NCI-H2196 treated with DMSO at 0.1 percent for 48 hours (cell line): ENCODE results near the gene CTSO.

Experiments
- DNase-seq: peaks from one replicate; lab custom pipeline; 2025; ENCODE audit not compliant: unreplicated experiment; lab: John Stamatoyannopoulos, UW

CTSO gene, protein sequence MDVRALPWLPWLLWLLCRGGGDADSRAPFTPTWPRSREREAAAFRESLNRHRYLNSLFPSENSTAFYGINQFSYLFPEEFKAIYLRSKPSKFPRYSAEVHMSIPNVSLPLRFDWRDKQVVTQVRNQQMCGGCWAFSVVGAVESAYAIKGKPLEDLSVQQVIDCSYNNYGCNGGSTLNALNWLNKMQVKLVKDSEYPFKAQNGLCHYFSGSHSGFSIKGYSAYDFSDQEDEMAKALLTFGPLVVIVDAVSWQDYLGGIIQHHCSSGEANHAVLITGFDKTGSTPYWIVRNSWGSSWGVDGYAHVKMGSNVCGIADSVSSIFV

GRCh38 chr4:155953151-155954117 lies at the start of gene CTSO:
Gene CTSO (minus strand): TSS chr4:155953866. CDS start chr4:155953847, 19 bp downstream.
- peak; percentile 32 for DNase-seq

- DNase-seq, result no peak
Measured at GRCh38 chr4:156000491-156000890, 46.8 kb upstream of the CTSO start.

DNA sequence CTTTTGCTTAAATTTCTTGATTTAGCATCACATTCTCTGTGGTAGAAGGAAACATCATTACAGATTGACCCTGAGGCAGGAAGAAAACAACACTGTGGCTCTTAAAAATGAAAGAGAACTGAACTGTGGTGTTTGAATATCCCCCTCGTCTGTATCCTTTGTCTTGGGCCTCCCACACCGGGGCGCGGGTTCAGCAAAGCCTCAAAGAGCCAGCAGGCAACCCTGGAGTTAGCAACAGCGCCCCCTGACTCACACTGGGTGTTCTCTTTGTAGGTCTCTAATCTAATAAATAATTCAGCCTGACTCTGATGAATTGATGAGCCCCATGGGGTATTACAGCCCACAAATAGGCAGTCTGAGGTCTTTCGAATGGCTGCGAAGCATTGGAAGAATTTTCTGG lies 46.1 kb upstream of the CTSO start:
- no peak for DNase-seq

GRCh38 chr4:155995069-155995468 lies 41.4 kb upstream of the CTSO start:
- no peak for DNase-seq

- DNase-seq, result no peak
Measured at GRCh38 chr4:155984106-155984797, 30.6 kb upstream of the CTSO start.

GRCh38 chr4:155982736-155983385 lies 29.2 kb upstream of the CTSO start:
- no peak for DNase-seq

- DNase-seq, result no peak
Measured at GRCh38 chr4:155978810-155979209, 25.1 kb upstream of the CTSO start.

- DNase-seq, result no peak
Measured at GRCh38 chr4:155975511-155975910, 21.8 kb upstream of the CTSO start.

DNA sequence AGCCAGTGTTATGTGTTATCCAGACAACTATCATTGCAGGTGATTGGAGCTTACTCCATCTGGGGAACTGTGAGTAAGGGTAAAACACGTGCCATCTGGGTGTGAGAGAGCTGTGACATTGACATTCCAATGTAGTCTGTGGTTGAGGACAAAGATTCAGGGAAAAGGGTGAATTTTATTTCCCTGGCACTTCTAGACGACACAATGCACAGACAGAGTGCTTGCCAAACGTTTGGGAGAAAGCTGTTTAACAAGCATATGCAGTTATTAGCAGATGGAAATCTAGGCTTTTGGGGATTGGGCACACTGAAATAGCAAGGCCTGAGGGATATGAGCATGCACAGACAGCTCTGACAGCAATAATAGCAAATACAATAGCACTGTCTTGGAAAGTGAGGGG lies 21.3 kb upstream of the CTSO start:
- DNase-seq, result no peak

DNA sequence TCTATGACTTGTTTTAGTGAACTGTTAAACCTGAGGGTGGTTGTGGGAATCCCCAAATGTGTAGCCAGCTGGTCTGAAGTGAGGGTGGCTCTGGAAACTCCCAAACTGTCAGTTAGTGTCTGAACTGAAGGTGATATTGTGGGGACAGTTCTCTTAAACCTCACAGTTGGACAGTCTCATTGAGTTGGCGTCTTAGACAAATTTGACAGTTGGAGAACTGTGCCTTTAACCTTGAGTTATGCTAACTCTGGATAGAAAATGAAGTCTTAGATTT lies 20.7 kb upstream of the CTSO start:
- no peak for DNase-seq

DNA sequence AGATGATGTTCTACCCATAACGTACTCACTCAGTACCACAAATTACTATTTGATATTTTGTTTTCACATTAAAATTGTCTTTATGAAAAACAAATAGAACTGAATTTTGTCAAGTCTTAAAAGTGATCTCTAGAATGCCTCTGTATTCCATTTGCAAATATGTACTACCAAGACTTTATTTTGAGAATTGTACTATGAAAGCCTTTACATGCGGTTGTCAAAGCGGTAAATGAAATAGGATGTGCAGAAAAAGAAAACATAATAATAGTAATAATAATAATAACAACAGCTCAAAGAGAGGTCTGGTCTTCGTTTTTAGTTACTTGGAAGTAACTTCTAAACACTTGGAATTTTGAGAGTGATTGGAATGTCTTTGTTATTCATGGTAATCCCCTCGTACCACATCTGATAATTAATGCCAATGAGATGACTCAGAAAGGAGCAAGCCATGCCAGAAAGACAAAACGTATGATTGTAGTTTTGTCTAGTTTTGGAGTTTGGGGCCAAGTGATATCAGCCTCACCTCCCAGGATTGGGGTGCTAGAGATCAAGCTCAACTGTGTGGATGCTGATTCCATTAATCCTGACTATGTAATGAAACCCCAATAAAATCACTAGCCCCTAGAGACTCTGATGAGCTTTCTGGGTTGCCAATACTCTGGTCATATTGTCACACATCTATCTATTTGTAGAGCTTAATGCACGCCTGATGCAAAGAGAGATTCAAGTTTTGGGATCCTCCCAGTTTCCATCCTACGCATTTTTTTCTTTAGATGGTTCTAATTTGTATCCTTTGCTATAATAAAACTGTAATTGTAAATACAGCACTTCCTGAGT lies 20.2 kb upstream of the CTSO start:
- DNase-seq, result no peak

- no peak for DNase-seq
Measured at GRCh38 chr4:155972098-155972497, 18.4 kb upstream of the CTSO start.

GRCh38 chr4:155966731-155967395 lies 13.2 kb upstream of the CTSO start:
- DNase-seq, result no peak

DNA sequence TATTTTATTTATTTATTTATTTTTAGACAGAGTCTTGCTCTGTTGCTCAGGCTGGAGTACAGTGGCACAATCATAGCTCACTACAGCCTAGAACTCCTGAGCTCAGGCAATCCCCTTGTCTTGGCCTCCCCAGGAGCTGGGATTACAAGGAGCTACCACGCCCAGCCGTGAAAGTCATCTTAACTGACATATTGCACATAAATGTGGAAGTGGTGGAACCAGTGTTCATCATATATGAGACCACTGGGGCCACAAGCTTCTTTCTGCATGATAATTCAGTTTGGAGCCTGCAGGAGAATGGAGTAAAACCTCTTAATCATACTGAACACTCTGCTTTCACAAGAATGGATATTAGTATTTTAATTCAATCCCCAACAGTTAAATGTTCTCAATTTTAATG lies 12.5 kb upstream of the CTSO start:
- DNase-seq, result no peak

GRCh38 chr4:155964016-155964891 lies 10.6 kb upstream of the CTSO start:
- no peak for DNase-seq

DNA sequence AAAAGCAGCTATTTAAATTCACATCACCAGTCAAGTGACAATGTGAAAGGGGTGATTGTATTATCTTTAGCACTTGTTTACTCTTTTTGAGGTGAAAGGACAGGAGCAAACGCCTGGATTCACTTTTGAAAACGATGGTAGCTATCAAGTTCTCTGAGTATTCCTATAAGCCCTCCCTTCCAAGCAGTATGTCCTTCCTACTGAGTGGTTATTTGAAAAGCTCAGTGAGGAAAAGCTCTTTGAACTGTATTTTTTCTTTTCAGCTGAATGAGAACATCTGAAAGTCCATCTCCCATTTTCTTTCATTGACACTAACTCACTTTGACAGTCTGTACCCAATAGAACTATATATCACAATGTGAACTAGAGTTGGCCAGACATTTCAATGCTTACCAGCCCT lies 9.1 kb upstream of the CTSO start:
- no peak for DNase-seq

GRCh38 chr4:155961575-155961974 lies 7.9 kb upstream of the CTSO start:
- no peak for DNase-seq

GRCh38 chr4:155960522-155960921 lies 6.9 kb upstream of the CTSO start:
- DNase-seq, result peak; percentile 29

- DNase-seq, result no peak
Measured at GRCh38 chr4:155959417-155959816, 5.8 kb upstream of the CTSO start.
